ENCODE measurements around the gene CNTN2. TPM values are rescaled to one million over a fixed set of nuclear protein-coding genes. Genes with fewer than 3 reads are reported as not detected.

Gene CNTN2
- total RNA-seq, 1 donor = not detected

GRCh38 chr1:205102404-205102803, 59.4 kb downstream of the CNTN2 start:
- TF ChIP-seq CTCF (IDR thresholded peaks at IDR 0.05; ENCODE audit: insufficient read depth, low read depth, low read length) = no peak
- no peak for DNase-seq (ENCODE audit: low read depth)
- no peak overlapping the region for H3K4me3 ChIP-seq (ENCODE audit: low read depth, low read length)

DNA sequence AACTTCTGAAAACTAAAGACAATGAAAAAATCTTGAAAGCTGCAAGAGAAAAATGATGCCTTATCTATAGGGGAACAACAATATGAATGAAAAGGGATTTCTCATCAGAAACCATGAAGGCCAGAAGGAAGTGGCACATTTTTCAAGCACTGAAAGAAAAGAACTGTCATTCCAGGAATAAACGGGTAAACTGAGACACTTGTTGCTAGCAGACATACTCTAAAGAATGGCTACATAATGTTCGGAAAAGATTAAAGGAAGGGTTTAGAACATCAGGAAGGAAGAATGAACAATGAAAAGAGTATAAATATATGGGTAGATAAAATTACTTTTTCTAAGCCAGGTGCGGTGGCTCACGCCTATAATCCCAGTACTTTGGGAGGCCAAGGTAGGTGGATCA, 64.3 kb downstream of the CNTN2 start:
- H3K4me3 ChIP-seq (ENCODE audit: low read depth, low read length) = no peak overlapping the region
- TF ChIP-seq CTCF (IDR thresholded peaks at IDR 0.05; ENCODE audit: insufficient read depth, low read depth, low read length) = no peak
- no peak for DNase-seq (ENCODE audit: low read depth)

DNA sequence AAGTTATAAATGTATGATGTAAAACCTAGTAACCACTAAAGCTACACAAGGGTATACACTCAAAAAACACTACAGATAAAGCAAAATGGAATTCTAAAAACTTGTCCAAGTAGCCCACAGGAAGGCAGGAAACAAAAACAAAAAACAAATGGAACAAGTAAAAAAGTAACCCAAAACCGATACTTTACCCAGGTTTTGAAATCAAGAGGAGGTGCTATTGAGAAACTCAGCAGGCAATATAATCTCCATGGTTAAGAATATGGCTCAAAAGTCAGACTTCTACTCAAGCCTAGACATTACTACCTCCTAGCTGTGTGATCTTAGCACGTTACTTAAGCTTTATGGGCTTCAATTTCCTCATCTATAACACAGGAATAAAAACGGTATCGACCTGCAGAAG, 65.5 kb downstream of the CNTN2 start:
- H3K4me3 ChIP-seq (ENCODE audit: low read depth, low read length) = no peak overlapping the region
- DNase-seq (ENCODE audit: low read depth) = peak; percentile 15
- TF ChIP-seq CTCF (IDR thresholded peaks at IDR 0.05; ENCODE audit: insufficient read depth, low read depth, low read length) = no peak

GRCh38 chr1:205109269-205109668, 66.3 kb downstream of the CNTN2 start:
- DNase-seq (ENCODE audit: low read depth) = no peak
- H3K4me3 ChIP-seq (ENCODE audit: low read depth, low read length) = no peak overlapping the region
- no peak for TF ChIP-seq CTCF (IDR thresholded peaks at IDR 0.05; ENCODE audit: insufficient read depth, low read depth, low read length)

DNA sequence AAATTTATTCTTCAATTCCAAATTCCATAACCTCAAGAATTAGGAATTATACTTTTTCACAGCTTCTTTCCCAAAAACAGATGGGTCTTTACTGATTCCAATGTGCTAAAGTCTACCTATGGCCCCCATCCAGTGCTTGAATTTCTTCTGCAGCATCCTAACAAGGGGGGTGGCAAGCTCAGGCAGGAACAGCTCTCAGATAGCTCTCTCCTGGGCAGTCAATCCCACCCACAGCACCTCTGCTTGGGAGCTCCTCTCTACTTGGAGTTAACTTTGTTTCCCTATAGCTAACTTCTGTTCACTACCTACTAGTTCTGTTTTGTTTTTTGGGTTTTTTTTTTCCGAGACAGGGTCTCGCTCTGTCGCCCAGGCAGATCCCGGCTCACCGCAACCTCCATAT, 66.7 kb downstream of the CNTN2 start:
- no peak overlapping the region for H3K4me3 ChIP-seq (ENCODE audit: low read depth, low read length)
- TF ChIP-seq CTCF (IDR thresholded peaks at IDR 0.05; ENCODE audit: insufficient read depth, low read depth, low read length) = no peak
- DNase-seq (ENCODE audit: low read depth) = no peak

GRCh38 chr1:205111354-205111753, 68.3 kb downstream of the CNTN2 start:
- no peak for DNase-seq (ENCODE audit: low read depth)
- no peak overlapping the region for H3K4me3 ChIP-seq (ENCODE audit: low read depth, low read length)
- no peak for TF ChIP-seq CTCF (IDR thresholded peaks at IDR 0.05; ENCODE audit: insufficient read depth, low read depth, low read length)

- no peak for TF ChIP-seq CTCF (IDR thresholded peaks at IDR 0.05; ENCODE audit: insufficient read depth, low read depth, low read length)
- no peak for DNase-seq (ENCODE audit: low read depth)
- H3K4me3 ChIP-seq (ENCODE audit: low read depth, low read length) = no peak overlapping the region
Measured at GRCh38 chr1:205118752-205119151, 75.7 kb downstream of the CNTN2 start.

All from fibroblast of villous mesenchyme (primary cell).